Endothelial cell of umbilical vein (primary cell): ENCODE data around the gene STKLD1. TPM values are rescaled to one million over a fixed set of nuclear protein-coding genes. Genes with fewer than 3 reads are reported as not detected.

Experiments used
- BruUV-seq: library from RNA; stranded (reverse); fragments of 400-500 nt; replicated peaks from 2 replicates; lab custom pipeline; 2021; lab: Mats Ljungman, UMichigan
- CTCF ChIA-PET: fragments of 300-600, 350-600 bp; sonication (Branson Sonifier 250); formaldehyde crosslinking; loops from one replicate; lab custom pipeline; 2021; ENCODE audit warnings: antibody characterized with exemption, inconsistent platforms; lab: Charles Lee
- POLR2A ChIA-PET: fragments of 300-600, 350-600 bp; sonication (Branson Sonifier 250); formaldehyde crosslinking; loops from one replicate; lab custom pipeline; 2021; ENCODE audit warnings: antibody characterized with exemption, inconsistent platforms; lab: Charles Lee
- DNase-seq: peaks from one replicate; pipeline ENCODE4 v3.0.0-alpha.2; 2011; ENCODE audit warnings: low read depth, low spot score
- FAIRE-seq: peaks from 2 replicates; lab custom pipeline; 2011; peaks lifted over from hg19 to GRCh38; lab: Jason Lieb, UNC
- H2AFZ ChIP-seq: 2 replicates; pipeline ENCODE4 v1.6.0; 2012; ENCODE audit warnings: low read depth, low read length, control low read depth, inconsistent platforms
- H3K27ac ChIP-seq: 2 replicates; pipeline ENCODE4 v1.5.1; 2011; ENCODE audit warnings: low read depth, mild to moderate bottlenecking, control low read depth, low read length, moderate library complexity; ENCODE audit not compliant: insufficient read depth
- H3K27me3 ChIP-seq, 2 experiments: 2 replicates each; pipeline versions ENCODE4 v1.6.0 to v1.6.1; 2011; ENCODE audit warnings: low read length in 2 of 2, mixed read lengths in 1 of 2; ENCODE audit not compliant: control insufficient read depth in 2 of 2, insufficient read depth in 2 of 2
- H3K36me3 ChIP-seq, 2 experiments: 2 replicates in 1 of 2; 3 replicates in 1 of 2; pipeline ENCODE4 v1.5.1; 2011; ENCODE audit warnings: low read length in 2 of 2, mild to moderate bottlenecking in 1 of 2, moderate library complexity in 1 of 2; ENCODE audit not compliant: control insufficient read depth in 2 of 2, insufficient read depth in 2 of 2; ENCODE audit errors: extremely low read depth in 1 of 2
- H3K4me1 ChIP-seq: 3 replicates; pipeline ENCODE4 v1.5.1; 2011; ENCODE audit warnings: mild to moderate bottlenecking, low read length; ENCODE audit not compliant: control insufficient read depth, insufficient read depth; ENCODE audit errors: extremely low read depth
- H3K4me2 ChIP-seq: 2 replicates; pipeline ENCODE4 v1.6.1; 2011; ENCODE audit warnings: low read length, control low read depth, mixed read lengths; ENCODE audit not compliant: insufficient read depth
- H3K4me3 ChIP-seq, 3 experiments: fragments of 200-600 bp in 1 of 3; sonication (generic), shearing (Covaris generic) in 1 of 3; replicated peaks in 1 of 3; 2 replicates each; pipeline ENCODE4 v1.5.1; 2011 to 2016; ENCODE audit warnings: control low read depth in 3 of 3, low read length in 3 of 3, mild to moderate bottlenecking in 2 of 3, inconsistent platforms in 1 of 3, low read depth in 1 of 3, moderate library complexity in 1 of 3; ENCODE audit not compliant: insufficient read depth in 1 of 3
- H3K79me2 ChIP-seq: 2 replicates; pipeline ENCODE4 v1.6.0; 2012; ENCODE audit warnings: low read length, inconsistent platforms; ENCODE audit not compliant: control insufficient read depth, insufficient read depth
- H3K9ac ChIP-seq: replicated peaks from 2 replicates; pipeline ENCODE3; 2011; ENCODE audit warnings: low read length, control low read depth; ENCODE audit not compliant: insufficient read depth; ENCODE audit errors: extremely low read depth
- H3K9me1 ChIP-seq: replicated peaks from 3 replicates; pipeline ENCODE4 v1.6.0; 2011; ENCODE audit warnings: mild to moderate bottlenecking, low read length; ENCODE audit not compliant: control insufficient read depth, insufficient read depth; ENCODE audit errors: extremely low read depth
- H3K9me3 ChIP-seq: replicated peaks from 2 replicates; pipeline ENCODE4 v1.5.1; 2012; ENCODE audit warnings: low read length, inconsistent platforms; ENCODE audit not compliant: control insufficient read depth, insufficient read depth
- H4K20me1 ChIP-seq: replicated peaks from 2 replicates; pipeline ENCODE3; 2011; ENCODE audit warnings: mild to moderate bottlenecking, low read length; ENCODE audit not compliant: control insufficient read depth, insufficient read depth; ENCODE audit errors: extremely low read depth
- CTCF ChIP-seq, 2 donors: IDR thresholded peaks; 1 replicate in 1 of 2; 2 replicates in 1 of 2; pipeline ENCODE4 v1.5.1; 2011; ENCODE audit warnings: low read length in 2 of 2, mild to moderate bottlenecking in 2 of 2, moderate library complexity in 2 of 2, control low read depth in 1 of 2, inconsistent platforms in 1 of 2, low read depth in 1 of 2; ENCODE audit not compliant: insufficient read depth in 1 of 2; ENCODE audit errors: extremely low read depth in 1 of 2
- EZH2 ChIP-seq: IDR thresholded peaks from 2 replicates; pipeline ENCODE4 v1.6.1; 2012; ENCODE audit warnings: borderline replicate concordance, low read depth, mild to moderate bottlenecking, moderate library complexity, low read length, inconsistent platforms; ENCODE audit not compliant: severe bottlenecking
- FOS ChIP-seq: IDR thresholded peaks from 2 replicates; pipeline ENCODE4 v1.6.1; 2011; ENCODE audit warnings: mild to moderate bottlenecking, low read length, moderate library complexity, borderline replicate concordance; ENCODE audit not compliant: insufficient read depth
- GATA2 ChIP-seq: IDR thresholded peaks from 2 replicates; pipeline ENCODE4 v1.7.0; 2011; ENCODE audit warnings: low read depth, mild to moderate bottlenecking, moderate library complexity, mixed read lengths, low read length; ENCODE audit not compliant: insufficient read length, insufficient read depth
- JUN ChIP-seq: IDR thresholded peaks from 2 replicates; pipeline ENCODE4 v1.6.1; 2011; ENCODE audit warnings: borderline replicate concordance, low read depth; ENCODE audit not compliant: insufficient read length, insufficient read depth
- MAX ChIP-seq: IDR thresholded peaks from 2 replicates; pipeline ENCODE4 v1.6.1; 2011; ENCODE audit not compliant: insufficient read depth, insufficient read length
- MYC ChIP-seq: IDR thresholded peaks from one replicate; pipeline ENCODE4 v1.6.1; 2011; ENCODE audit warnings: mild to moderate bottlenecking, low read depth, low read length
- POLR2A ChIP-seq: IDR thresholded peaks from 2 replicates; pipeline ENCODE4 v1.6.1; 2012; ENCODE audit warnings: low read depth, mild to moderate bottlenecking, control low read depth, low read length
- POLR2AphosphoS5 ChIP-seq: IDR thresholded peaks from 2 replicates; pipeline ENCODE4 v1.6.1; 2012; ENCODE audit warnings: low read depth, mild to moderate bottlenecking, control low read depth, low read length, moderate library complexity; ENCODE audit not compliant: insufficient read depth
- dilution Hi-C: fragments of 300-500 bp; cut with MboI; formaldehyde crosslinking; loops from one replicate; pipeline ENCODE4 v1.15.0; 2019; ENCODE audit warnings: low sequenced_read_pairs; ENCODE audit not compliant: extremely low pct_ligation_motif_present
- intact Hi-C: fragments of 100-400 bp; cut with micrococcal nuclease; formaldehyde crosslinking; loops from one replicate; pipeline ENCODE4 v1.10.0; 2022
- polyA plus RNA-seq, 4 experiments: library from polyadenylated mRNA; depleted of rRNA in 3 of 4; stranded (reverse) in 3 of 4; unstranded in 1 of 4; fragments of >200 nt; gene quantifications; 2 replicates each; pipeline versions ENCODE4 v1.2.1 to v1.2.3, GENCODE V29; 2011 to 2012; ENCODE audit warnings: missing spikeins in 1 of 4
- total RNA-seq: library from RNA; stranded (reverse); gene quantifications from 2 replicates; pipeline ENCODE4 v1.2.3, GENCODE V29; 2021

Gene STKLD1
- total and polyA plus RNA-seq, 2 donors (not counting 3 experiments of a cell fraction or from before 2014, with no cell fraction given): 0.29 to 0.77 TPM

- H3K9me1 ChIP-seq: no peaks in the 10 kb centered on the region
- no peaks in the 10 kb centered on the region for H4K20me1 ChIP-seq
- no peak overlapping the region for H3K4me3 ChIP-seq
- BruUV-seq: no TSS peak
- no peak overlapping the region for H3K9ac ChIP-seq
- dilution Hi-C loops (no loop called here), intact Hi-C loops (no loop called here)
- FAIRE-seq (no peak), DNase-seq (no peak)
- ChIA-PET POLR2A (no interaction called here), CTCF (interaction anchor here (1.5 kb wide), 1 partner anchor 267 kb away, joined by 4 read pairs; no protein-coding TSS in a partner anchor)
- H2AFZ ChIP-seq: no peak overlapping the region
- no peaks in the 10 kb centered on the region for H3K79me2 ChIP-seq
- H3K4me1 ChIP-seq: no peaks in the 10 kb centered on the region
- TF ChIP-seq POLR2A (no peak), CTCF (IDR thresholded peaks at IDR 0.05; ENCODE audit: extremely low read depth in 1 of 2, insufficient read depth in 1 of 2, low read depth in 1 of 2, low read length in 2 of 2) (no peak), EZH2 (no peak)
- no peak overlapping the region for H3K4me2 ChIP-seq
- no peak overlapping the region for H3K27ac ChIP-seq
- no peaks in the 10 kb centered on the region for H3K36me3 ChIP-seq
- H3K27me3 ChIP-seq: no peaks in the 10 kb centered on the region
- H3K9me3 ChIP-seq: no peaks in the 10 kb centered on the region
Observed at GRCh38 chr9:133452562-133452961, 76.4 kb downstream of the STKLD1 start.

- DNase-seq: no peak
- dilution Hi-C loops (no loop called here), intact Hi-C loops (no loop called here)
- Histone ChIP-seq H2AFZ (no peak overlapping the region), H3K9me1 (no peaks in the 10 kb centered on the region), H3K4me1 (no peaks in the 10 kb centered on the region), H3K9ac (no peak overlapping the region), H3K4me2 (no peak overlapping the region), H3K36me3 (no peaks in the 10 kb centered on the region), H3K9me3 (no peaks in the 10 kb centered on the region), H4K20me1 (no peaks in the 10 kb centered on the region), H3K27me3 (no peaks in the 10 kb centered on the region), H3K4me3 (no peak overlapping the region), H3K79me2 (no peaks in the 10 kb centered on the region), H3K27ac (no peak overlapping the region)
- TF ChIP-seq EZH2 (no peak), MAX (no peak), FOS (no peak), POLR2A (no peak), MYC (no peak), GATA2 (no peak), POLR2AphosphoS5 (no peak), CTCF (IDR thresholded peaks at IDR 0.05; ENCODE audit: extremely low read depth in 1 of 2, insufficient read depth in 1 of 2, low read depth in 1 of 2, low read length in 2 of 2) (no peak), JUN (no peak)
- POLR2A ChIA-PET: no interaction called here
- CTCF ChIA-PET: interaction anchor here (1.0 to 1.5 kb wide), 2 partner anchors 9 to 268 kb away, joined by 4 read pairs; no protein-coding TSS in a partner anchor
- FAIRE-seq: no peak
- no TSS peak for BruUV-seq
Observed at GRCh38 chr9:133453651-133454050, 77.5 kb downstream of the STKLD1 start.
